Astrocyte (in vitro differentiated cells and primary cell): Measurements from ENCODE around the gene PKMYT1. TPM values are rescaled to one million over a fixed set of nuclear protein-coding genes. Genes with fewer than 3 reads are reported as not detected.

Experiments used
- DNase-seq: peaks from one replicate; pipeline ENCODE4 v3.0.0-alpha.2; 2010; ENCODE audit warnings: low read depth
- FAIRE-seq: peaks from 2 replicates; lab custom pipeline; 2011; peaks lifted over from hg19 to GRCh38; lab: Jason Lieb, UNC
- H2AFZ ChIP-seq: 2 replicates; pipeline ENCODE4 v1.6.0; 2012; ENCODE audit warnings: low read depth, low read length, inconsistent platforms
- H3K27ac ChIP-seq: 2 replicates; pipeline ENCODE4 v1.5.1; 2011; ENCODE audit warnings: low read depth, low read length, inconsistent platforms
- H3K27me3 ChIP-seq: 2 replicates; pipeline ENCODE4 v1.6.0; 2011; ENCODE audit warnings: low read length, inconsistent platforms; ENCODE audit not compliant: insufficient read depth
- H3K36me3 ChIP-seq: 2 replicates; pipeline ENCODE4 v1.5.1; 2011; ENCODE audit warnings: low read length, inconsistent platforms; ENCODE audit not compliant: insufficient read depth
- H3K4me1 ChIP-seq: 2 replicates; pipeline ENCODE4 v1.5.1; 2011; ENCODE audit warnings: low read length, inconsistent platforms; ENCODE audit not compliant: insufficient read depth
- H3K4me2 ChIP-seq: 2 replicates; pipeline ENCODE4 v1.6.0; 2012; ENCODE audit warnings: low read length, inconsistent platforms
- H3K4me3 ChIP-seq: 2 replicates; pipeline ENCODE4 v1.5.1; 2011; ENCODE audit warnings: low read depth, mild to moderate bottlenecking, low read length, inconsistent platforms; ENCODE audit not compliant: insufficient read depth
- H3K79me2 ChIP-seq: 2 replicates; pipeline ENCODE4 v1.6.0; 2012; ENCODE audit warnings: mild to moderate bottlenecking, low read length, inconsistent platforms; ENCODE audit not compliant: insufficient read depth
- H3K9ac ChIP-seq: 2 replicates; pipeline ENCODE4 v1.6.0; 2012; ENCODE audit warnings: mild to moderate bottlenecking, low read length, inconsistent platforms
- H3K9me3 ChIP-seq: 2 replicates; pipeline ENCODE4 v1.5.1; 2012; ENCODE audit warnings: low read depth, mild to moderate bottlenecking, low read length, inconsistent platforms; ENCODE audit not compliant: insufficient read depth
- H4K20me1 ChIP-seq: 2 replicates; pipeline ENCODE4 v1.6.0; 2012; ENCODE audit warnings: low read length, inconsistent platforms; ENCODE audit not compliant: insufficient read depth
- H3K27ac Mint-ChIP-seq: one replicate; pipeline ENCODE4 v1.8.0; 2021; ENCODE audit warnings: mild to moderate bottlenecking, mixed read lengths; ENCODE audit not compliant: unreplicated experiment
- H3K27me3 Mint-ChIP-seq: one replicate; pipeline ENCODE4 v1.8.0; 2021; ENCODE audit warnings: low read depth, mixed read lengths; ENCODE audit not compliant: unreplicated experiment
- H3K36me3 Mint-ChIP-seq: one replicate; pipeline ENCODE4 v1.8.0; 2021; ENCODE audit warnings: low read depth, mixed read lengths; ENCODE audit not compliant: unreplicated experiment
- H3K4me1 Mint-ChIP-seq: one replicate; pipeline ENCODE4 v1.8.0; 2021; ENCODE audit warnings: low read depth, mixed read lengths; ENCODE audit not compliant: unreplicated experiment
- H3K4me3 Mint-ChIP-seq: one replicate; pipeline ENCODE4 v1.8.0; 2021; ENCODE audit warnings: mild to moderate bottlenecking, moderate library complexity, mixed read lengths; ENCODE audit not compliant: unreplicated experiment
- H3K9me3 Mint-ChIP-seq: one replicate; pipeline ENCODE4 v1.8.0; 2021; ENCODE audit warnings: mild to moderate bottlenecking, mixed read lengths; ENCODE audit not compliant: unreplicated experiment
- CTCF ChIP-seq: IDR thresholded peaks from 2 replicates; pipeline ENCODE4 v1.5.1; 2011; ENCODE audit warnings: low read depth, mild to moderate bottlenecking, inconsistent platforms, low read length, moderate library complexity; ENCODE audit not compliant: insufficient read depth
- EZH2 ChIP-seq: IDR thresholded peaks from 2 replicates; pipeline ENCODE4 v1.6.1; 2012; ENCODE audit warnings: mild to moderate bottlenecking, low read length, inconsistent platforms; ENCODE audit not compliant: insufficient read depth
- total RNA-seq: library from RNA; stranded (reverse); gene quantifications from 2 replicates; pipeline ENCODE4 v1.2.1, GENCODE V29; 2021

PKMYT1 gene
- total RNA-seq, 1 donor from 2014 or later: 3.9 TPM

- no peak overlapping the region for H2AFZ ChIP-seq
- no peak overlapping the region for H3K4me2 ChIP-seq
- H4K20me1 ChIP-seq: peaks cover 21% of the 10 kb centered on the region
- Mint-ChIP-seq H3K27ac (no peak overlapping the region), H3K9me3 (no peaks in the 10 kb centered on the region), H3K4me3 (peak overlapping the region; percentile 34), H3K27me3 (peaks cover 14% of the 10 kb centered on the region), H3K36me3 (peaks cover 6% of the 10 kb centered on the region), H3K4me1 (no peaks in the 10 kb centered on the region)
- no peak overlapping the region for H3K27ac ChIP-seq
- H3K27me3 ChIP-seq: peaks cover 38% of the 10 kb centered on the region
- H3K79me2 ChIP-seq: no peaks in the 10 kb centered on the region
- no peak for DNase-seq
- H3K9me3 ChIP-seq: no peaks in the 10 kb centered on the region
- FAIRE-seq: no peak
- no peak for TF ChIP-seq EZH2
- no peak for TF ChIP-seq CTCF
- H3K4me3 ChIP-seq: no peak overlapping the region
- no peak overlapping the region for H3K9ac ChIP-seq
- H3K36me3 ChIP-seq: no peaks in the 10 kb centered on the region
- peaks cover 17% of the 10 kb centered on the region for H3K4me1 ChIP-seq
These were observed 12.5 kb downstream of the PKMYT1 start for GRCh38 chr16:2967721-2968161.

GRCh38 chr16:2967211-2967631 lies 13.0 kb downstream of the PKMYT1 start:
- peaks cover 14% of the 10 kb centered on the region for H3K27me3 Mint-ChIP-seq
- H3K9me3 ChIP-seq: no peaks in the 10 kb centered on the region
- TF ChIP-seq CTCF: no peak
- TF ChIP-seq EZH2: peak; percentile 78
- peaks cover 6% of the 10 kb centered on the region for H3K36me3 Mint-ChIP-seq
- H3K36me3 ChIP-seq: no peaks in the 10 kb centered on the region
- no peak for DNase-seq
- H3K79me2 ChIP-seq: no peaks in the 10 kb centered on the region
- no peaks in the 10 kb centered on the region for H3K9me3 Mint-ChIP-seq
- H3K9ac ChIP-seq: no peak overlapping the region
- H3K4me1 Mint-ChIP-seq: no peaks in the 10 kb centered on the region
- no peak overlapping the region for H3K27ac ChIP-seq
- H2AFZ ChIP-seq: no peak overlapping the region
- FAIRE-seq: no peak
- H3K4me3 Mint-ChIP-seq: no peak overlapping the region
- H3K4me3 ChIP-seq: no peak overlapping the region
- H3K4me1 ChIP-seq: peaks cover 17% of the 10 kb centered on the region
- H3K27me3 ChIP-seq: peaks cover 42% of the 10 kb centered on the region
- peaks cover 21% of the 10 kb centered on the region for H4K20me1 ChIP-seq
- no peak overlapping the region for H3K27ac Mint-ChIP-seq
- peak overlapping the region; percentile 44 for H3K4me2 ChIP-seq

GRCh38 chr16:2966808-2967191 lies 13.4 kb downstream of the PKMYT1 start:
- H3K4me1 Mint-ChIP-seq: no peaks in the 10 kb centered on the region
- Histone ChIP-seq H3K27me3 (peaks cover 47% of the 10 kb centered on the region), H2AFZ (no peak overlapping the region), H3K4me3 (no peak overlapping the region), H4K20me1 (peaks cover 18% of the 10 kb centered on the region), H3K4me1 (peaks cover 17% of the 10 kb centered on the region), H3K9ac (no peak overlapping the region), H3K9me3 (no peaks in the 10 kb centered on the region), H3K27ac (no peak overlapping the region), H3K4me2 (peak overlapping the region; percentile 44), H3K79me2 (no peaks in the 10 kb centered on the region), H3K36me3 (no peaks in the 10 kb centered on the region)
- H3K27ac Mint-ChIP-seq: no peak overlapping the region
- FAIRE-seq: no peak
- TF ChIP-seq CTCF (no peak), EZH2 (peak; percentile 97)
- H3K27me3 Mint-ChIP-seq: peaks cover 11% of the 10 kb centered on the region
- H3K4me3 Mint-ChIP-seq: no peak overlapping the region
- no peak for DNase-seq
- peaks cover 6% of the 10 kb centered on the region for H3K36me3 Mint-ChIP-seq
- no peaks in the 10 kb centered on the region for H3K9me3 Mint-ChIP-seq
